ENCODE measurements around the gene SHISA2.

DNA sequence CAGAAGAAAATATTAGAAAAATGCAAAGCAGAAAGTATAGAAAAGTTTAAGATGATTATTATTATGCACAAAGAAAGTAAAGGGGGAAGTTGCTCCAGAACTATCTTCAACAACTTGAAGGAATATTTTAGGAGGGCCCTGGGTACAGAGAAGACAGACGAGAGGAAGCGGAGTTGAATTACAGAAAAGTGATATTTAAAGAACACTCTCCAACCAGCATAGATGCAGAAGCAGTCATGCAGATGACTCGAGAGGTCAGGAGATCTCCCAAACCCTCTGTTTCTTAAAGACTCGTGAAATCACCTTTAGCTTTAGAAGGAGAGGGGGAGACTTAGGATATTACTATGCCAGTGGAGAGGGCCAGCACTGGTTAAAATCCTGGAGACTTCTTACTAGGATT, 8.5 kb upstream of the SHISA2 start:
- TF ChIP-seq, protein P1, sequence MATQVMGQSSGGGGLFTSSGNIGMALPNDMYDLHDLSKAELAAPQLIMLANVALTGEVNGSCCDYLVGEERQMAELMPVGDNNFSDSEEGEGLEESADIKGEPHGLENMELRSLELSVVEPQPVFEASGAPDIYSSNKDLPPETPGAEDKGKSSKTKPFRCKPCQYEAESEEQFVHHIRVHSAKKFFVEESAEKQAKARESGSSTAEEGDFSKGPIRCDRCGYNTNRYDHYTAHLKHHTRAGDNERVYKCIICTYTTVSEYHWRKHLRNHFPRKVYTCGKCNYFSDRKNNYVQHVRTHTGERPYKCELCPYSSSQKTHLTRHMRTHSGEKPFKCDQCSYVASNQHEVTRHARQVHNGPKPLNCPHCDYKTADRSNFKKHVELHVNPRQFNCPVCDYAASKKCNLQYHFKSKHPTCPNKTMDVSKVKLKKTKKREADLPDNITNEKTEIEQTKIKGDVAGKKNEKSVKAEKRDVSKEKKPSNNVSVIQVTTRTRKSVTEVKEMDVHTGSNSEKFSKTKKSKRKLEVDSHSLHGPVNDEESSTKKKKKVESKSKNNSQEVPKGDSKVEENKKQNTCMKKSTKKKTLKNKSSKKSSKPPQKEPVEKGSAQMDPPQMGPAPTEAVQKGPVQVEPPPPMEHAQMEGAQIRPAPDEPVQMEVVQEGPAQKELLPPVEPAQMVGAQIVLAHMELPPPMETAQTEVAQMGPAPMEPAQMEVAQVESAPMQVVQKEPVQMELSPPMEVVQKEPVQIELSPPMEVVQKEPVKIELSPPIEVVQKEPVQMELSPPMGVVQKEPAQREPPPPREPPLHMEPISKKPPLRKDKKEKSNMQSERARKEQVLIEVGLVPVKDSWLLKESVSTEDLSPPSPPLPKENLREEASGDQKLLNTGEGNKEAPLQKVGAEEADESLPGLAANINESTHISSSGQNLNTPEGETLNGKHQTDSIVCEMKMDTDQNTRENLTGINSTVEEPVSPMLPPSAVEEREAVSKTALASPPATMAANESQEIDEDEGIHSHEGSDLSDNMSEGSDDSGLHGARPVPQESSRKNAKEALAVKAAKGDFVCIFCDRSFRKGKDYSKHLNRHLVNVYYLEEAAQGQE (IDR thresholded peaks at IDR 0.05) = no peak
- TF ChIP-seq, protein P2, sequence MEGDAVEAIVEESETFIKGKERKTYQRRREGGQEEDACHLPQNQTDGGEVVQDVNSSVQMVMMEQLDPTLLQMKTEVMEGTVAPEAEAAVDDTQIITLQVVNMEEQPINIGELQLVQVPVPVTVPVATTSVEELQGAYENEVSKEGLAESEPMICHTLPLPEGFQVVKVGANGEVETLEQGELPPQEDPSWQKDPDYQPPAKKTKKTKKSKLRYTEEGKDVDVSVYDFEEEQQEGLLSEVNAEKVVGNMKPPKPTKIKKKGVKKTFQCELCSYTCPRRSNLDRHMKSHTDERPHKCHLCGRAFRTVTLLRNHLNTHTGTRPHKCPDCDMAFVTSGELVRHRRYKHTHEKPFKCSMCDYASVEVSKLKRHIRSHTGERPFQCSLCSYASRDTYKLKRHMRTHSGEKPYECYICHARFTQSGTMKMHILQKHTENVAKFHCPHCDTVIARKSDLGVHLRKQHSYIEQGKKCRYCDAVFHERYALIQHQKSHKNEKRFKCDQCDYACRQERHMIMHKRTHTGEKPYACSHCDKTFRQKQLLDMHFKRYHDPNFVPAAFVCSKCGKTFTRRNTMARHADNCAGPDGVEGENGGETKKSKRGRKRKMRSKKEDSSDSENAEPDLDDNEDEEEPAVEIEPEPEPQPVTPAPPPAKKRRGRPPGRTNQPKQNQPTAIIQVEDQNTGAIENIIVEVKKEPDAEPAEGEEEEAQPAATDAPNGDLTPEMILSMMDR (IDR thresholded peaks at IDR 0.05; ENCODE audit: low read depth, low read length, missing input control) = no peak
- no peak for TF ChIP-seq RAD21 (IDR thresholded peaks at IDR 0.05)

Measured in liver (tissue), 3 donors.